Left lung (tissue), 10 donors: Measurements from ENCODE around the gene NR5A2. TPM values are rescaled to one million over a fixed set of nuclear protein-coding genes. Genes with fewer than 3 reads are reported as not detected.

Experiments
- ATAC-seq: fragments of 200-7000 bp; cut with Tn5 transposase; one replicate; pipeline ENCODE4 v1.9.1; 2020; ENCODE audit warnings: moderate library complexity
- DNase-seq, 4 donors: peaks; one replicate each; pipeline ENCODE4 v3.0.0-alpha.2; 2013 to 2020
- H3K27ac ChIP-seq, 2 donors: fragments of 200-600 bp; sonication (generic) in 1 of 2; one replicate each; pipeline versions ENCODE4 v1.5.0 to v1.8.0; 2020 to 2021
- H3K27me3 ChIP-seq, 2 donors: fragments of 200-600 bp; sonication (generic) in 1 of 2; one replicate each; pipeline versions ENCODE4 v1.5.0 to v1.8.0; 2020 to 2021
- H3K36me3 ChIP-seq, 2 donors: fragments of 200-600 bp; sonication (generic) in 1 of 2; one replicate each; pipeline versions ENCODE4 v1.5.0 to v1.8.0; 2020 to 2021
- H3K4me1 ChIP-seq, 2 donors: fragments of 200-600 bp; one replicate each; pipeline ENCODE4 v1.8.0; 2021
- H3K4me3 ChIP-seq, 2 donors: fragments of 200-600 bp; sonication (generic) in 1 of 2; one replicate each; pipeline versions ENCODE4 v1.5.0 to v1.8.0; 2020 to 2021; ENCODE audit warnings: mild to moderate bottlenecking in 1 of 2
- H3K9me3 ChIP-seq, 2 donors: fragments of 200-600 bp; sonication (generic) in 1 of 2; one replicate each; pipeline versions ENCODE4 v1.5.0 to v1.8.0; 2020 to 2021
- intact Hi-C, 2 donors: fragments of 100-400 bp; cut with DNase I; formaldehyde crosslinking; loops; one replicate each; pipeline versions ENCODE4 v1.11.2 to v1.14.2; 2022
- polyA plus RNA-seq, 6 donors: library from polyadenylated mRNA; unstranded; fragments of 120-200 nt; gene quantifications; one replicate each; pipeline ENCODE4 v1.2.1, GENCODE V29; 2013; ENCODE audit not compliant: insufficient read length in 6 of 6
- total RNA-seq, 2 donors: library from RNA; stranded (reverse); fragmentation: NEBNext Ultra II Directional; extraction: Animal tissue kit (Norgen Biotek cat#: 25700); gene quantifications; one replicate each; pipeline ENCODE4 v1.2.1, GENCODE V29; 2021
- TF ChIP-seq, protein P1 (sequence below), 2 donors: fragments of 200-600 bp; sonication (generic) in 1 of 2; IDR thresholded peaks; one replicate each; pipeline versions ENCODE4 v1.5.0 to v1.8.0; 2021; ENCODE audit warnings: antibody characterized with exemption in 2 of 2
- donor health status: DM: no; HTN: yes; CAD: no.
- donor health status: DM: no; HTN: no; CAD: no.

Gene NR5A2
- total and polyA plus RNA-seq, 8 donors: 2.8 to 10.7 (median 8.2) TPM

DNA sequence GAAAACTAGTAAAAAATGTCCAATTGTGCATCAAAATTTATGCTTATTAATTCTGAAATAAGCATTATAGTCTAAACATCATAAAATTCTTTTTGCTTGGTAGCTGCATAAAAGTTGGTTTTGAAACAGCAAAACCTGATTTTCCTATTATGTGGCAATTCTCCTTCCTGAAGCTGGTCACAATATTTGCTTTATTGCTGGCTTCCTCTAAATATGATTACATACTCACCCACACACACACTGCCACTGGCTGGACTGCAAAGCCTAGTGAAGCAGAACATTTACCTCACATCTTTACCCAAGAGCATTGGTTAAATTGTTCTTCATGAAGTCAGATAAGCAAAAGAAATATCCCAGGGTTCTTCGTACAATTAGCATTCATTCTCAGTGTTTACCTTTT is 103.0 kb downstream of the NR5A2 start:
- TF ChIP-seq, protein P1, sequence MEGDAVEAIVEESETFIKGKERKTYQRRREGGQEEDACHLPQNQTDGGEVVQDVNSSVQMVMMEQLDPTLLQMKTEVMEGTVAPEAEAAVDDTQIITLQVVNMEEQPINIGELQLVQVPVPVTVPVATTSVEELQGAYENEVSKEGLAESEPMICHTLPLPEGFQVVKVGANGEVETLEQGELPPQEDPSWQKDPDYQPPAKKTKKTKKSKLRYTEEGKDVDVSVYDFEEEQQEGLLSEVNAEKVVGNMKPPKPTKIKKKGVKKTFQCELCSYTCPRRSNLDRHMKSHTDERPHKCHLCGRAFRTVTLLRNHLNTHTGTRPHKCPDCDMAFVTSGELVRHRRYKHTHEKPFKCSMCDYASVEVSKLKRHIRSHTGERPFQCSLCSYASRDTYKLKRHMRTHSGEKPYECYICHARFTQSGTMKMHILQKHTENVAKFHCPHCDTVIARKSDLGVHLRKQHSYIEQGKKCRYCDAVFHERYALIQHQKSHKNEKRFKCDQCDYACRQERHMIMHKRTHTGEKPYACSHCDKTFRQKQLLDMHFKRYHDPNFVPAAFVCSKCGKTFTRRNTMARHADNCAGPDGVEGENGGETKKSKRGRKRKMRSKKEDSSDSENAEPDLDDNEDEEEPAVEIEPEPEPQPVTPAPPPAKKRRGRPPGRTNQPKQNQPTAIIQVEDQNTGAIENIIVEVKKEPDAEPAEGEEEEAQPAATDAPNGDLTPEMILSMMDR (IDR thresholded peaks at IDR 0.05): no peak
- DNase-seq: peak in 1 of 4 donors; percentile 43
- Histone ChIP-seq H3K4me1 (peaks cover 0 to 10% of the 10 kb centered on the region in 2 donors), H3K27me3 (no peaks in the 10 kb centered on the region), H3K27ac (no peak overlapping the region), H3K36me3 (no peaks in the 10 kb centered on the region), H3K9me3 (no peaks in the 10 kb centered on the region), H3K4me3 (no peak overlapping the region)
- intact Hi-C loops: no loop called here
- peak; percentile 76 for ATAC-seq

DNA sequence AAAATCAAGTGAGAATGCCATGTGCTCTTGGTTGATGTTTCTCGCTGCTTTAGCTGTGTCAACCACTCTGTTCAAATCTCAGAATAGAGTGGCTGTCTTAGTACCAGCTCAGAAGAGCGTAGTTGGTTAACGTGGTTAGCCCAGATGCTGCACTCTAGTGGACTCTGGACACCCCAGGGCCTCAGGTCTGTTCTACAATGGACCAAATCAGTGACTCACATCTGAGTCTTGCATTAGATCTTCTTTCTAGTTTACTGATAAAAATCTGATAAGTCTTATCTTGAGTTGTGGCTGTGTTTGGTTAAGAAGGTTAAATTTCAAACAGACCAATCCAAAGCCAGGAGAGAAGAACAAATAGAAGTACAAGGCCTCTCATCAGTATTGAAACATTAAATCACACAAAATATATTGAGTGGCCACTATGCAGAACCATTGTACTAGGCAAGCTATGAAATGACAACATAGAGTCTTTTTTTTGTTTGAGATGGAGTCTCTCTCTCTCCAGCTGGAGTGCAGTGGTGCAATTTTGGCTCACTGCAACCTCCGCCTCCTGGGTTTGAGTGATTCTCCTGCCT is 104.1 kb downstream of the NR5A2 start:
- H3K9me3 ChIP-seq: no peaks in the 10 kb centered on the region
- ATAC-seq: peak; percentile 88

DNA sequence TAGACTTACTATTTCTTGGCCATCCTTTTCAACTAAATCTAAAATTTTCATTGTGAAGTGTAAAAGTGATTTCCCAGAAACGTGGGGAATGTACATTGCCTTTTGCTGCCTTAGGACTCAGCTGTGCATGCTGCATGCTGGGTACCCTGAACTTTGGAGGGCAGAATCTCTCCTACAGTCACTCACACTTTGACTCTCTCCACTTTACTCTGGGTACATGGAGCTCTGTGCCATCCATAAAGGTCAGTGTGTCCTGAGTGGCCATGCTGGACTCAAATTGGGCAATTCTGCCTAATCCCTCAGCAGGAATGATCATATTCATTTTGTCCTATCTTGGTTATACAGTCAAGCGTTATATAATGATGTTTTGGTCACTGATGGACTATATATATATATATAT is 105.6 kb downstream of the NR5A2 start:
- intact Hi-C loops: no loop called here
- no peak overlapping the region for H3K4me3 ChIP-seq

More for the DNA sequence above, 104.1 kb downstream of the NR5A2 start:
- TF ChIP-seq, protein P1 (IDR thresholded peaks at IDR 0.05): no peak
- Histone ChIP-seq H3K36me3 (no peaks in the 10 kb centered on the region), H3K4me1 (peaks cover 0 to 10% of the 10 kb centered on the region in 2 donors), H3K27ac (no peak overlapping the region), H3K27me3 (no peaks in the 10 kb centered on the region), H3K4me3 (no peak overlapping the region)
- DNase-seq: no peak
- intact Hi-C loops: no loop called here

DNA sequence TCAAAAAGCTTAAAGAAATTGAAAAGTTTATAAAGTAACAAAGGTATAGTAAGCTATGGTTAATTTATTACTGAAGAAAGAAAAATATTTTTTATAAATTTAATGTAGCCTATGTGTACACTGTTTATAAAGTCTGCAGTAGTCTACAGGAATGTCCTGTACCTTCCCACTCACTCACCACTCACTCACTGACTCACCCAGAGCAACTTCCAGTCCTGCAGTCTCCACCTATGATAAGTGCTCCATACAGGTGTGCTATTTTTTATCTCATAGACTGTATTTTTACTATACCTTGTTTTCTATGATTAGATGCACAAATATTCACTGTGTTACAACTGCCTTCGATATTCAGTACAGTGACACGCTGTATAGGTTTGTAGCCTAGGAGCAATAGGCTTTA is 106.6 kb downstream of the NR5A2 start:
- ATAC-seq: peak; percentile 45
- Histone ChIP-seq H3K4me3 (no peak overlapping the region), H3K27me3 (no peaks in the 10 kb centered on the region), H3K4me1 (peaks cover 0 to 10% of the 10 kb centered on the region in 2 donors), H3K27ac (no peak overlapping the region), H3K36me3 (no peaks in the 10 kb centered on the region), H3K9me3 (no peaks in the 10 kb centered on the region)
- TF ChIP-seq, protein P1 (IDR thresholded peaks at IDR 0.05): no peak
- intact Hi-C loops: no loop called here
- no peak for DNase-seq

More for the DNA sequence above, 105.6 kb downstream of the NR5A2 start:
- no peak for ATAC-seq
- no peak for DNase-seq
- Histone ChIP-seq H3K36me3 (no peaks in the 10 kb centered on the region), H3K27ac (no peak overlapping the region), H3K9me3 (no peaks in the 10 kb centered on the region), H3K4me1 (peaks cover 0 to 10% of the 10 kb centered on the region in 2 donors), H3K27me3 (no peaks in the 10 kb centered on the region)
- TF ChIP-seq, protein P1 (IDR thresholded peaks at IDR 0.05): no peak

DNA sequence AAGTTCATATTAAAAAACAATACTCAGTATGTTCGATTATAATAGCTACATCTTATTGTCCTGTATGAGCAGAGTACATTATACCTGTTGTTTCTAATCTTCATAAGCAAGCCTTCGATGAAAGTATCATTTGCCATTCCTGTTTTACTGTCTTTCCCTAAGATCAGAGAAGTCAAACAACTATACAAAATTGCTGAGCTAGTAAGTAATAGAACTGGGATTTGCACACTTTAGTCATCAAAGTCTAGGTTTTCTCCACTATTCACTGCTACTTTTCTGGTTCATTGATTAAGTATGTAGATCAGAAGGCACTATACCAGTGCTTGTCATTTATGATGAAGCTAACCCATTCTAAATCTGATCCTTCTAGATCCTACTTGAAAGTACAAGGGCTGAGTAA is 108.9 kb downstream of the NR5A2 start:
- Histone ChIP-seq H3K4me3 (no peak overlapping the region), H3K36me3 (no peaks in the 10 kb centered on the region), H3K4me1 (no peaks in the 10 kb centered on the region), H3K27me3 (no peaks in the 10 kb centered on the region), H3K9me3 (no peaks in the 10 kb centered on the region), H3K27ac (no peak overlapping the region)
- DNase-seq (no peak), ATAC-seq (no peak)
- TF ChIP-seq, protein P1 (IDR thresholded peaks at IDR 0.05): no peak
- intact Hi-C loops: no loop called here
